ENCODE results near the gene PRSS56. TPM values are rescaled to one million over a fixed set of nuclear protein-coding genes. Genes with fewer than 3 reads are reported as not detected.

PRSS56 gene
- total RNA-seq, 1 donor from 2014 or later, result not detected

DNA sequence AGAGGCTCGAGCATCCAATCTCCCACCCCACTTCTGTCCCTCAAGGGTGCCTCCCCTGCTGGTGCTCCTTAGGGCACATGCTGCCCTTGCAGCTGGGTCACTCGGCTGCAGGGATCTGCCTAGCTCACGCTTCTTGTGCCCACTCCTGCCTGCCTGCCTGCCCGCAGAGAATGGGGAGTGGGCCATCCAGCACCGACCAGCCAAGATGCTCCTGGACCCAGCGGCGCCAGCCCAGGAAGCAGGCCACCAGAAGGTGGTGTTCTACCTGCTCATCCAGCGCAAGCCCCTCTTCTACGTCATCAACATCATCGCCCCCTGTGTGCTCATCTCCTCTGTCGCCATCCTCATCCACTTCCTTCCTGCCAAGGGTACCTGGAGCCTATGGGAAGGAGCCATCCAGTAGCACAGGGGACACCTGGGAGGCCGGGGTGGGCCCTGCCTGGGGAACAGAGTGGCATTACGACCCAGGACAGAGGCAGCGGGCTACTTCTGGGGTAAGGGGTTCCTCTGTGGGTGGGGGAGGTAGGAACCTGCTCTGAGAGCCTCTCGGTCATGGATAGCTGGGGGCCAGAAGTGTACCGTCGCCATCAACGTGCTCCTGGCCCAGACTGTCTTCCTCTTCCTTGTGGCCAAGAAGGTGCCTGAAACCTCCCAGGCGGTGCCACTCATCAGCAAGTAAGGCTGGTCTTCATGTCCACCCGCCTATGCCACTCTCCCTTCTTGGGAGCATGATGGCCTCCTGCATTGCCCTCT lies 22.7 kb downstream of the PRSS56 start:
- H3K36me3 ChIP-seq, result peaks cover 0 to 2% of the 10 kb centered on the region in 2 donors
- no peak for DNase-seq (ENCODE audit: low spot score in 2 of 2)
- H3K27ac ChIP-seq, result no peak overlapping the region
- TF ChIP-seq, protein P1, sequence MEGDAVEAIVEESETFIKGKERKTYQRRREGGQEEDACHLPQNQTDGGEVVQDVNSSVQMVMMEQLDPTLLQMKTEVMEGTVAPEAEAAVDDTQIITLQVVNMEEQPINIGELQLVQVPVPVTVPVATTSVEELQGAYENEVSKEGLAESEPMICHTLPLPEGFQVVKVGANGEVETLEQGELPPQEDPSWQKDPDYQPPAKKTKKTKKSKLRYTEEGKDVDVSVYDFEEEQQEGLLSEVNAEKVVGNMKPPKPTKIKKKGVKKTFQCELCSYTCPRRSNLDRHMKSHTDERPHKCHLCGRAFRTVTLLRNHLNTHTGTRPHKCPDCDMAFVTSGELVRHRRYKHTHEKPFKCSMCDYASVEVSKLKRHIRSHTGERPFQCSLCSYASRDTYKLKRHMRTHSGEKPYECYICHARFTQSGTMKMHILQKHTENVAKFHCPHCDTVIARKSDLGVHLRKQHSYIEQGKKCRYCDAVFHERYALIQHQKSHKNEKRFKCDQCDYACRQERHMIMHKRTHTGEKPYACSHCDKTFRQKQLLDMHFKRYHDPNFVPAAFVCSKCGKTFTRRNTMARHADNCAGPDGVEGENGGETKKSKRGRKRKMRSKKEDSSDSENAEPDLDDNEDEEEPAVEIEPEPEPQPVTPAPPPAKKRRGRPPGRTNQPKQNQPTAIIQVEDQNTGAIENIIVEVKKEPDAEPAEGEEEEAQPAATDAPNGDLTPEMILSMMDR (IDR thresholded peaks at IDR 0.05), result no peak
- intact Hi-C loops (cut with DNase I), result no loop called here
- no peaks in the 10 kb centered on the region for H3K4me1 ChIP-seq
- H3K4me3 ChIP-seq, result no peak overlapping the region
- H3K27me3 ChIP-seq, result no peaks in the 10 kb centered on the region
- no peaks in the 10 kb centered on the region for H3K9me3 ChIP-seq

DNA sequence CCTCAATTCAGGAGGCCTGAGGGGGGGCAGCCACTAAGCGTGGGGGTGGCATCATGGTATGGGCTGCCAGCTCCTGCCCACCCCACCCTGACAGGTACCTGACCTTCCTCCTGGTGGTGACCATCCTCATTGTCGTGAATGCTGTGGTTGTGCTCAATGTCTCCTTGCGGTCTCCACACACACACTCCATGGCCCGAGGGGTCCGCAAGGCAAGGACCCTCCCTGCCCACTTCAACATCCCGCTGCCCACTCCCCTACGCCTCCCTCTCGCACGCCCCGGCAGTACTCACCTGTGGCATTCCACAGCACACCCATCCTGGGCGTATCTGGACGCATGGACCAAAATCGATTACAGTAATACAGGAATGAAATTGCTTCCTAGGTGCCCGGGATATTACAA lies 23.3 kb downstream of the PRSS56 start:
- no peak overlapping the region for H3K27ac ChIP-seq
- TF ChIP-seq, protein P1 (IDR thresholded peaks at IDR 0.05), result no peak
- H3K4me1 ChIP-seq, result no peaks in the 10 kb centered on the region
- H3K9me3 ChIP-seq, result no peaks in the 10 kb centered on the region
- H3K36me3 ChIP-seq, result peaks cover 0 to 2% of the 10 kb centered on the region in 2 donors
- H3K4me3 ChIP-seq, result no peak overlapping the region
- H3K27me3 ChIP-seq, result no peaks in the 10 kb centered on the region
- intact Hi-C loops (cut with DNase I), result no loop called here
- DNase-seq (ENCODE audit: low spot score in 2 of 2), result no peak

DNA sequence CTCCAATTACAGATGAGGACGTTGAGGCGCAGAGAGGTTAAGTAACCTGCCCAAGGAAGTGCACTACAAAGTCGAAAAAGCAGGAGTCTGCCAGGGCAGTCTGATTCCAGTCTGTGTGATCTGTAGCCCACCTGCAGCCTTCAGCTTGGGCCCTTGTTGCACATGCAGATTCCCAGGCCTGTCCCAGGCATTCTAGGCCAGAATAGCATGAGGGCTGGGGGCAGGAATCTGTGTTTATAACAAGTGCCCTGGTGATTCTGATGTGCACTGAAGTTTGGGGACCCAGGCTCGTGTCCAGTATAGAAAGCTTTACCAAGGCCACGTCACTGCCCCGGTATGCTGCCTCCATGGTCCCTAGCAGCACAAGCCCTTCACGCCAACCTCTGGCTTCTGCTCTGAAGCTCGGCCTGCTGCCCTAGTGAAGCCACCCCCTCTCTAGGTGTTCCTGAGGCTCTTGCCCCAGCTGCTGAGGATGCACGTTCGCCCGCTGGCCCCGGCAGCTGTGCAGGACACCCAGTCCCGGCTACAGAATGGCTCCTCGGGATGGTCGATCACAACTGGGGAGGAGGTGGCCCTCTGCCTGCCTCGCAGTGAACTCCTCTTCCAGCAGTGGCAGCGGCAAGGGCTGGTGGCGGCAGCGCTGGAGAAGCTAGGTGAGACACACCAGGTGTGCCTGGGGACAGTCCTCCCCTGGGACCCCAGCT lies 23.9 kb downstream of the PRSS56 start:
- no peaks in the 10 kb centered on the region for H3K27me3 ChIP-seq
- H3K27ac ChIP-seq, result no peak overlapping the region
- DNase-seq (ENCODE audit: low spot score in 2 of 2), result no peak
- peaks cover 0 to 2% of the 10 kb centered on the region in 2 donors for H3K36me3 ChIP-seq
- intact Hi-C loops (cut with DNase I), result no loop called here
- TF ChIP-seq, protein P1 (IDR thresholded peaks at IDR 0.05), result no peak
- H3K4me1 ChIP-seq, result no peaks in the 10 kb centered on the region
- no peak overlapping the region for H3K4me3 ChIP-seq
- no peaks in the 10 kb centered on the region for H3K9me3 ChIP-seq

DNA sequence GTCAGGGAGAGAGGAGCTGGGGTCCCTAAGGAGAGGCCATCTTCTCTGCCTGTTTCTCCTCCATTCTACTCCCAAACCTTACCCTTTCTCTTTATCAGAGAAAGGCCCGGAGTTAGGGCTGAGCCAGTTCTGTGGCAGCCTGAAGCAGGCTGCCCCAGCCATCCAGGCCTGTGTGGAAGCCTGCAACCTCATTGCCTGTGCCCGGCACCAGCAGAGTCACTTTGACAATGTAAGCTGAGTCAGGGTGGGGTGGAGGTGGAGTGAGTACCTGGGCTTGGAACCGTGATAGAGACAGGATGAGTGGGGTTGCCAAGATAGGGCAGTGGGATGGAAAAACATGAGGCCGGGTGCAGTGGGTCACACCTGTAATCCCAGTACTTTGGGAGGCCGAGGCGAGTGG lies 24.5 kb downstream of the PRSS56 start:
- H3K4me3 ChIP-seq, result no peak overlapping the region
- H3K9me3 ChIP-seq, result no peaks in the 10 kb centered on the region
- no peaks in the 10 kb centered on the region for H3K27me3 ChIP-seq
- TF ChIP-seq, protein P1 (IDR thresholded peaks at IDR 0.05), result no peak
- H3K4me1 ChIP-seq, result no peaks in the 10 kb centered on the region
- no peak for DNase-seq (ENCODE audit: low spot score in 2 of 2)
- H3K27ac ChIP-seq, result no peak overlapping the region
- intact Hi-C loops (cut with DNase I), result no loop called here
- H3K36me3 ChIP-seq, result peaks cover 0 to 2% of the 10 kb centered on the region in 2 donors

DNA sequence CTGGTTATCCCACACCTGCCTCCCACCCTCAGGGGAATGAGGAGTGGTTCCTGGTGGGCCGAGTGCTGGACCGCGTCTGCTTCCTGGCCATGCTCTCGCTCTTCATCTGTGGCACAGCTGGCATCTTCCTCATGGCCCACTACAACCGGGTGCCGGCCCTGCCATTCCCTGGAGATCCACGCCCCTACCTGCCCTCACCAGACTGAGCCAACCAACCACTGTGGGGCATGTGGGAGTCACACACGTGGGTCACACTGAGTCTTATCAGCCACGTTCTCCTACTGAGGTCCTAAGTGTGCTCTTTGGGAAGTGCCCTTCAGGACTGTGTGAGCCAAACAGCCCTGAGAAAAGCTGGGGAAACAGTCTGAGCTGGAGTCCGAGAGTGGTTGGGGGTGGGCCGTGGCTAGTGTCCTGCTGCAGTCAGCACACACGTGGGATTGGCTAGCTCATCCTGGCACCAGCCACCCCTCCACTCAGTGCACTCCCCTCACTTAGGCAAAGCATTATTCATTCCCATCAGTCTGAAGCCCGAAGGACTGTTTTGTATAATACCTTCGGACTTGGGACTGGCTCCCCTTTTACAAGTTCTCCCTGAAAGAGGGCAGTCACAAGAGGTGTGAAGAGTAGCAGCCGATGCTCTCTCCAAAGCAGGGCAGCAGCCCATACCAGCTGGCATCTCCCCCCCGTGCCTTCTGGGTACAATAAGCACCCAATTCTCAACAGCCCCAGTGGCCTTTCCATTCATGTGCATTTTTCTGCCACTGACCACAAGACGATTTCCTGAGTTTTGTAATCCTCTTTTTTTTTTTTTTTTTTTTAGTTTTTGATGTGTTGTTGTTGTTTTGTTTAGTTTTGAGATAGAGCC lies 25.6 kb downstream of the PRSS56 start:
- no peaks in the 10 kb centered on the region for H3K4me1 ChIP-seq
- TF ChIP-seq, protein P1 (IDR thresholded peaks at IDR 0.05), result no peak
- no peak for DNase-seq (ENCODE audit: low spot score in 2 of 2)
- H3K27ac ChIP-seq, result no peak overlapping the region
- intact Hi-C loops (cut with DNase I), result no loop called here
- H3K36me3 ChIP-seq, result peaks cover 0 to 2% of the 10 kb centered on the region in 2 donors
- no peaks in the 10 kb centered on the region for H3K27me3 ChIP-seq
- no peaks in the 10 kb centered on the region for H3K9me3 ChIP-seq
- H3K4me3 ChIP-seq, result no peak overlapping the region

All from ascending aorta (tissue), 2 donors.